ENCODE data around the gene PRKN. TPM values are rescaled to one million over a fixed set of nuclear protein-coding genes. Genes with fewer than 3 reads are reported as not detected.

The PRKN gene
- total and polyA plus RNA-seq, 2 experiments from 2014 or later: 0.10 to 0.84 TPM

DNA sequence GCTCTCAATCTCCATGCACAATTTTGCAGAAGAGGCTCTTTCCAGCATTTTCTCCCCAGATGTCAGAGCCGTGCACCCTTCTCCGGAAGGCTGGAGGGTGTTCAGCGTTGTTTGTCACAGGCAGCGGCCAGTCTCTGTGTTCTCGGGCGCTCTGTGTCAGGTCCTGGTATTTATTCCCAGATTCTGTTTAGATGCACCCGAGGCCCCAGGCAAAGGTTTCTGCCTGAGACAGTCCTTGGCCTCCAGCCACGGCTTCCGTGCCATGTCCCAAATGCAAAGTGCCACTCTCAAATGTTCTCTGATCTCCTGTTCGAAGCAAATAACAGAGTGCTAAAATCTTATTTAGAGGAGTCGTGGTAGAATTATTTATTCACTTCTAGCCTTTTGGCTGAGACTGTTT lies 1313.4 kb downstream of the PRKN start (continued):
- TF ChIP-seq JUNB (IDR thresholded peaks at IDR 0.05; ENCODE audit: unreplicated experiment): no peak
- no peak for TF ChIP-seq STAT1 (IDR thresholded peaks at IDR 0.05; ENCODE audit: unreplicated experiment)
- TF ChIP-seq ETS1 (IDR thresholded peaks at IDR 0.05): no peak
- no peak for TF ChIP-seq ZNF331 (CRISPR knock-in tag; IDR thresholded peaks at IDR 0.05; ENCODE audit: low read depth)

DNA sequence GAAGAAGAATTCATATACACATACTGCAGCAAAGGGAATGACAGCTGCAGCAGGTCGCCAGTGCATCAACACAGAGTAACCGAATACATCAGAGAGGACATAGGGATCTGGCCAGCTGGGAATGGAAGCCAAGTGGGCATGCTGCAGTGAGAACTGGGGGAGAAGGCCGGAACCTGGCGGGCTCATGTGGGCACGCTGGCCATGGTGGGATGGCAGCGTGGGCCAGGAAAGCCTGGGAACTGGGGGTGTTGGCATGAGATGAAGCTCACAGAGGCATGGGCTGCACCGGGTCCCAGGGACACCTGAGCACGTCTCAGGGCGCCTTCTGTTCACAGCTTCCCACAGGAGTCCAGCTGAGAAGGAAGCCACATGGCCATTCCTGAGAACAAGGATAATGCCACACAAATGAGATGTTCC lies 1314.2 kb downstream of the PRKN start:
- Mint-ChIP-seq H3K4me3 (no peak overlapping the region), H3K27me3 (ENCODE audit: insufficient read depth, low read depth, poor library complexity) (peaks cover 6% of the 10 kb centered on the region), H3K27ac (no peak overlapping the region), H3K9me3 (no peaks in the 10 kb centered on the region), H3K4me1 (peaks cover 18% of the 10 kb centered on the region), H3K36me3 (ENCODE audit: low read depth) (no peaks in the 10 kb centered on the region)
- Histone ChIP-seq H3F3A (replicated peaks; ENCODE audit: low read depth) (no peaks in the 10 kb centered on the region), H2AFZ (no peak overlapping the region), H3K27me3 (ENCODE audit: insufficient read depth) (no peaks in the 10 kb centered on the region), H4K20me1 (replicated peaks; ENCODE audit: insufficient read depth) (no peaks in the 10 kb centered on the region), H3K36me3 (ENCODE audit: insufficient read depth) (no peaks in the 10 kb centered on the region), H3K9me2 (ENCODE audit: insufficient read depth) (no peaks in the 10 kb centered on the region), H3K4me2 (no peak overlapping the region), H3K27ac (ENCODE audit: low read depth) (no peak overlapping the region), H3K4me1 (ENCODE audit: insufficient read depth) (no peaks in the 10 kb centered on the region), H3K4me3 (no peak overlapping the region), H3K79me2 (replicated peaks; ENCODE audit: insufficient read depth) (no peaks in the 10 kb centered on the region)
- ATAC-seq (no peak), DNase-seq (ENCODE audit: low spot score) (no peak)
- TF ChIP-seq JUNB (IDR thresholded peaks at IDR 0.05; ENCODE audit: unreplicated experiment) (no peak), ZNF114 (CRISPR knock-in tag; IDR thresholded peaks at IDR 0.05) (no peak), NANOG (IDR thresholded peaks at IDR 0.05; ENCODE audit: borderline replicate concordance) (no peak), ZNF331 (CRISPR knock-in tag; IDR thresholded peaks at IDR 0.05; ENCODE audit: low read depth) (no peak), CTCF (conservative IDR thresholded peaks at IDR 0.05; ENCODE audit: low read depth in 2 of 2) (no peak), ETS1 (IDR thresholded peaks at IDR 0.05) (no peak), STAT1 (IDR thresholded peaks at IDR 0.05; ENCODE audit: unreplicated experiment) (no peak), EZH2 (IDR thresholded peaks at IDR 0.05; ENCODE audit: low read depth, unreplicated experiment) (no peak), POLR2AphosphoS5 (IDR thresholded peaks at IDR 0.05; ENCODE audit: low read depth) (no peak)
- TF ChIP-seq, protein P1, sequence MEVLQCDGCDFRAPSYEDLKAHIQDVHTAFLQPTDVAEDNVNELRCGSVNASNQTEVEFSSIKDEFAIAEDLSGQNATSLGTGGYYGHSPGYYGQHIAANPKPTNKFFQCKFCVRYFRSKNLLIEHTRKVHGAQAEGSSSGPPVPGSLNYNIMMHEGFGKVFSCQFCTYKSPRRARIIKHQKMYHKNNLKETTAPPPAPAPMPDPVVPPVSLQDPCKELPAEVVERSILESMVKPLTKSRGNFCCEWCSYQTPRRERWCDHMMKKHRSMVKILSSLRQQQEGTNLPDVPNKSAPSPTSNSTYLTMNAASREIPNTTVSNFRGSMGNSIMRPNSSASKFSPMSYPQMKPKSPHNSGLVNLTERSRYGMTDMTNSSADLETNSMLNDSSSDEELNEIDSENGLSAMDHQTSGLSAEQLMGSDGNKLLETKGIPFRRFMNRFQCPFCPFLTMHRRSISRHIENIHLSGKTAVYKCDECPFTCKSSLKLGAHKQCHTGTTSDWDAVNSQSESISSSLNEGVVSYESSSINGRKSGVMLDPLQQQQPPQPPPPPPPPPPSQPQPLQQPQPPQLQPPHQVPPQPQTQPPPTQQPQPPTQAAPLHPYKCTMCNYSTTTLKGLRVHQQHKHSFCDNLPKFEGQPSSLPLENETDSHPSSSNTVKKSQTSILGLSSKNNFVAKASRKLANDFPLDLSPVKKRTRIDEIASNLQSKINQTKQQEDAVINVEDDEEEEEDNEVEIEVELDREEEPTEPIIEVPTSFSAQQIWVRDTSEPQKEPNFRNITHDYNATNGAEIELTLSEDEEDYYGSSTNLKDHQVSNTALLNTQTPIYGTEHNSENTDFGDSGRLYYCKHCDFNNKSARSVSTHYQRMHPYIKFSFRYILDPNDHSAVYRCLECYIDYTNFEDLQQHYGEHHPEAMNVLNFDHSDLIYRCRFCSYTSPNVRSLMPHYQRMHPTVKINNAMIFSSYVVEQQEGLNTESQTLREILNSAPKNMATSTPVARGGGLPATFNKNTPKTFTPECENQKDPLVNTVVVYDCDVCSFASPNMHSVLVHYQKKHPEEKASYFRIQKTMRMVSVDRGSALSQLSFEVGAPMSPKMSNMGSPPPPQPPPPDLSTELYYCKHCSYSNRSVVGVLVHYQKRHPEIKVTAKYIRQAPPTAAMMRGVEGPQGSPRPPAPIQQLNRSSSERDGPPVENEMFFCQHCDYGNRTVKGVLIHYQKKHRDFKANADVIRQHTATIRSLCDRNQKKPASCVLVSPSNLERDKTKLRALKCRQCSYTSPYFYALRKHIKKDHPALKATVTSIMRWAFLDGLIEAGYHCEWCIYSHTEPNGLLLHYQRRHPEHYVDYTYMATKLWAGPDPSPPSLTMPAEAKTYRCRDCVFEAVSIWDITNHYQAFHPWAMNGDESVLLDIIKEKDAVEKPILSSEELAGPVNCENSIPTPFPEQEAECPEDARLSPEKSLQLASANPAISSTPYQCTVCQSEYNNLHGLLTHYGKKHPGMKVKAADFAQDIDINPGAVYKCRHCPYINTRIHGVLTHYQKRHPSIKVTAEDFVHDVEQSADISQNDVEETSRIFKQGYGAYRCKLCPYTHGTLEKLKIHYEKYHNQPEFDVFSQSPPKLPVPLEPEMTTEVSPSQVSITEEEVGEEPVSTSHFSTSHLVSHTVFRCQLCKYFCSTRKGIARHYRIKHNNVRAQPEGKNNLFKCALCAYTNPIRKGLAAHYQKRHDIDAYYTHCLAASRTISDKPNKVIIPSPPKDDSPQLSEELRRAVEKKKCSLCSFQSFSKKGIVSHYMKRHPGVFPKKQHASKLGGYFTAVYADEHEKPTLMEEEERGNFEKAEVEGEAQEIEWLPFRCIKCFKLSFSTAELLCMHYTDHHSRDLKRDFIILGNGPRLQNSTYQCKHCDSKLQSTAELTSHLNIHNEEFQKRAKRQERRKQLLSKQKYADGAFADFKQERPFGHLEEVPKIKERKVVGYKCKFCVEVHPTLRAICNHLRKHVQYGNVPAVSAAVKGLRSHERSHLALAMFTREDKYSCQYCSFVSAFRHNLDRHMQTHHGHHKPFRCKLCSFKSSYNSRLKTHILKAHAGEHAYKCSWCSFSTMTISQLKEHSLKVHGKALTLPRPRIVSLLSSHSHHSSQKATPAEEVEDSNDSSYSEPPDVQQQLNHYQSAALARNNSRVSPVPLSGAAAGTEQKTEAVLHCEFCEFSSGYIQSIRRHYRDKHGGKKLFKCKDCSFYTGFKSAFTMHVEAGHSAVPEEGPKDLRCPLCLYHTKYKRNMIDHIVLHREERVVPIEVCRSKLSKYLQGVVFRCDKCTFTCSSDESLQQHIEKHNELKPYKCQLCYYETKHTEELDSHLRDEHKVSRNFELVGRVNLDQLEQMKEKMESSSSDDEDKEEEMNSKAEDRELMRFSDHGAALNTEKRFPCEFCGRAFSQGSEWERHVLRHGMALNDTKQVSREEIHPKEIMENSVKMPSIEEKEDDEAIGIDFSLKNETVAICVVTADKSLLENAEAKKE (CRISPR knock-in tag; IDR thresholded peaks at IDR 0.05): no peak
- TF ChIP-seq, protein P2, sequence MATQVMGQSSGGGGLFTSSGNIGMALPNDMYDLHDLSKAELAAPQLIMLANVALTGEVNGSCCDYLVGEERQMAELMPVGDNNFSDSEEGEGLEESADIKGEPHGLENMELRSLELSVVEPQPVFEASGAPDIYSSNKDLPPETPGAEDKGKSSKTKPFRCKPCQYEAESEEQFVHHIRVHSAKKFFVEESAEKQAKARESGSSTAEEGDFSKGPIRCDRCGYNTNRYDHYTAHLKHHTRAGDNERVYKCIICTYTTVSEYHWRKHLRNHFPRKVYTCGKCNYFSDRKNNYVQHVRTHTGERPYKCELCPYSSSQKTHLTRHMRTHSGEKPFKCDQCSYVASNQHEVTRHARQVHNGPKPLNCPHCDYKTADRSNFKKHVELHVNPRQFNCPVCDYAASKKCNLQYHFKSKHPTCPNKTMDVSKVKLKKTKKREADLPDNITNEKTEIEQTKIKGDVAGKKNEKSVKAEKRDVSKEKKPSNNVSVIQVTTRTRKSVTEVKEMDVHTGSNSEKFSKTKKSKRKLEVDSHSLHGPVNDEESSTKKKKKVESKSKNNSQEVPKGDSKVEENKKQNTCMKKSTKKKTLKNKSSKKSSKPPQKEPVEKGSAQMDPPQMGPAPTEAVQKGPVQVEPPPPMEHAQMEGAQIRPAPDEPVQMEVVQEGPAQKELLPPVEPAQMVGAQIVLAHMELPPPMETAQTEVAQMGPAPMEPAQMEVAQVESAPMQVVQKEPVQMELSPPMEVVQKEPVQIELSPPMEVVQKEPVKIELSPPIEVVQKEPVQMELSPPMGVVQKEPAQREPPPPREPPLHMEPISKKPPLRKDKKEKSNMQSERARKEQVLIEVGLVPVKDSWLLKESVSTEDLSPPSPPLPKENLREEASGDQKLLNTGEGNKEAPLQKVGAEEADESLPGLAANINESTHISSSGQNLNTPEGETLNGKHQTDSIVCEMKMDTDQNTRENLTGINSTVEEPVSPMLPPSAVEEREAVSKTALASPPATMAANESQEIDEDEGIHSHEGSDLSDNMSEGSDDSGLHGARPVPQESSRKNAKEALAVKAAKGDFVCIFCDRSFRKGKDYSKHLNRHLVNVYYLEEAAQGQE (IDR thresholded peaks at IDR 0.05; ENCODE audit: unreplicated experiment): no peak

Measured in GM23338 (cell line).